Neural cell (in vitro differentiated cells): ENCODE results near the gene RAB5B. TPM values are rescaled to one million over a fixed set of nuclear protein-coding genes. Genes with fewer than 3 reads are reported as not detected.

Experiments used
- H2AFZ ChIP-seq: fragments of 200-600, 300-800 bp; sonication (generic), shearing (Covaris generic); 2 replicates; pipeline ENCODE4 v1.6.0; 2014; ENCODE audit warnings: low read depth, mild to moderate bottlenecking, antibody characterized with exemption, low read length, moderate library complexity
- H3F3A ChIP-seq: fragments of 200-600 bp; shearing (Covaris generic); 2 replicates; pipeline ENCODE4 v1.6.1; 2016; ENCODE audit warnings: mild to moderate bottlenecking, moderate library complexity, mixed read lengths, antibody characterized with exemption, low read length; ENCODE audit not compliant: insufficient read depth, poor library complexity, severe bottlenecking
- H3K27ac ChIP-seq: fragments of 200-600, 300-800 bp; sonication (generic), shearing (Covaris generic); 2 replicates; pipeline ENCODE4 v1.5.1; 2014; ENCODE audit warnings: mild to moderate bottlenecking, low read length, moderate library complexity
- H3K27me3 ChIP-seq: fragments of 300-800, 200-600 bp; sonication (generic), shearing (Covaris generic); 2 replicates; pipeline ENCODE4 v1.6.0; 2014; ENCODE audit warnings: mild to moderate bottlenecking, low read depth, low read length, moderate library complexity; ENCODE audit not compliant: insufficient read depth
- H3K36me3 ChIP-seq: fragments of 300-800, 200-600 bp; sonication (generic), shearing (Covaris generic); 2 replicates; pipeline ENCODE4 v1.5.1; 2014; ENCODE audit warnings: mild to moderate bottlenecking, antibody characterized with exemption, low read length, moderate library complexity; ENCODE audit not compliant: insufficient read depth
- H3K4me2 ChIP-seq: fragments of 300-800, 200-600 bp; sonication (generic), shearing (Covaris generic); 2 replicates; pipeline ENCODE4 v1.6.0; 2014; ENCODE audit warnings: mild to moderate bottlenecking, low read length
- H3K4me3 ChIP-seq: fragments of 300-800, 200-600 bp; sonication (generic), shearing (Covaris generic); 2 replicates; pipeline ENCODE4 v1.5.1; 2014; ENCODE audit warnings: mild to moderate bottlenecking, low read length, moderate library complexity
- H3K79me2 ChIP-seq: fragments of 200-600 bp; shearing (Covaris generic); replicated peaks from 2 replicates; pipeline ENCODE4 v1.6.0; 2014; ENCODE audit warnings: mild to moderate bottlenecking, low read length, moderate library complexity; ENCODE audit not compliant: insufficient read depth
- H3K9ac ChIP-seq: fragments of 300-800, 200-600 bp; sonication (generic), shearing (Covaris generic); 2 replicates; pipeline ENCODE4 v1.6.1; 2016; ENCODE audit warnings: mild to moderate bottlenecking, low read length, mixed read lengths
- H3K9me2 ChIP-seq: fragments of 200-600 bp; shearing (Covaris generic); 2 replicates; pipeline ENCODE4 v1.6.1; 2016; ENCODE audit warnings: mild to moderate bottlenecking, low read length, mixed read lengths; ENCODE audit not compliant: insufficient read depth
- H3K9me3 ChIP-seq: fragments of 200-600, 300-800 bp; sonication (generic), shearing (Covaris generic); 2 replicates; pipeline ENCODE4 v1.6.1; 2016; ENCODE audit warnings: mild to moderate bottlenecking, mixed run types, low read length, moderate library complexity, mixed read lengths
- H4K20me1 ChIP-seq: fragments of 200-600 bp; shearing (Covaris generic); 2 replicates; pipeline ENCODE4 v1.6.1; 2016; ENCODE audit warnings: mild to moderate bottlenecking, mixed run types; ENCODE audit not compliant: insufficient read depth
- EP300 ChIP-seq: fragments of 450-650 bp; conservative IDR thresholded peaks from 2 replicates; pipeline ENCODE4 v1.6.1; 2014; ENCODE audit warnings: antibody characterized with exemption, mild to moderate bottlenecking, moderate library complexity; ENCODE audit not compliant: poor library complexity, severe bottlenecking
- EZH2 ChIP-seq: fragments of 200-600, 300-800 bp; shearing (Covaris generic), sonication (generic); IDR thresholded peaks from 2 replicates; pipeline ENCODE4 v1.6.1; 2014; ENCODE audit warnings: antibody characterized with exemption, low read length, borderline replicate concordance, mild to moderate bottlenecking; ENCODE audit not compliant: insufficient read depth, poor library complexity, severe bottlenecking
- MXI1 ChIP-seq: fragments of 450-650 bp; conservative IDR thresholded peaks from 2 replicates; pipeline ENCODE4 v1.6.1; 2014; ENCODE audit warnings: antibody characterized with exemption, mild to moderate bottlenecking; ENCODE audit not compliant: poor library complexity, severe bottlenecking
- POLR2AphosphoS5 ChIP-seq: IDR thresholded peaks from 2 replicates; pipeline ENCODE4 v1.6.1; 2012
- RAD21 ChIP-seq: fragments of 450-650 bp; conservative IDR thresholded peaks from 2 replicates; pipeline ENCODE4 v1.6.1; 2014; ENCODE audit warnings: antibody characterized with exemption, mild to moderate bottlenecking, moderate library complexity
- REST ChIP-seq: IDR thresholded peaks from 2 replicates; pipeline ENCODE4 v1.6.1; 2012; ENCODE audit warnings: borderline replicate concordance
- SMC3 ChIP-seq: fragments of 450-650 bp; conservative IDR thresholded peaks from 2 replicates; pipeline ENCODE4 v1.6.1; 2014; ENCODE audit warnings: antibody characterized with exemption, mild to moderate bottlenecking, moderate library complexity; ENCODE audit not compliant: poor library complexity
- TAF1 ChIP-seq: IDR thresholded peaks from 2 replicates; pipeline ENCODE4 v1.6.1; 2012; ENCODE audit warnings: low read depth
- polyA plus RNA-seq: library from polyadenylated mRNA; depleted of rRNA; stranded (reverse); fragments of >200 nt; gene quantifications from 2 replicates; pipeline ENCODE4 v1.2.3, GENCODE V29; 2014
- TF ChIP-seq, protein P1 (sequence below): fragments of 450-650 bp; IDR thresholded peaks from 2 replicates; pipeline ENCODE4 v1.5.1; 2014; ENCODE audit warnings: antibody characterized with exemption, mild to moderate bottlenecking, moderate library complexity; ENCODE audit not compliant: poor library complexity, severe bottlenecking

Gene RAB5B
- polyA plus RNA-seq, 1 donor from 2014 or later = 39.6 TPM

GRCh38 chr12:56029166-56029519 lies 55.3 kb downstream of the RAB5B start:
- TF ChIP-seq SMC3 = no peak
- TF ChIP-seq EZH2 = no peak
- no peak for TF ChIP-seq POLR2AphosphoS5
- TF ChIP-seq, protein P1, sequence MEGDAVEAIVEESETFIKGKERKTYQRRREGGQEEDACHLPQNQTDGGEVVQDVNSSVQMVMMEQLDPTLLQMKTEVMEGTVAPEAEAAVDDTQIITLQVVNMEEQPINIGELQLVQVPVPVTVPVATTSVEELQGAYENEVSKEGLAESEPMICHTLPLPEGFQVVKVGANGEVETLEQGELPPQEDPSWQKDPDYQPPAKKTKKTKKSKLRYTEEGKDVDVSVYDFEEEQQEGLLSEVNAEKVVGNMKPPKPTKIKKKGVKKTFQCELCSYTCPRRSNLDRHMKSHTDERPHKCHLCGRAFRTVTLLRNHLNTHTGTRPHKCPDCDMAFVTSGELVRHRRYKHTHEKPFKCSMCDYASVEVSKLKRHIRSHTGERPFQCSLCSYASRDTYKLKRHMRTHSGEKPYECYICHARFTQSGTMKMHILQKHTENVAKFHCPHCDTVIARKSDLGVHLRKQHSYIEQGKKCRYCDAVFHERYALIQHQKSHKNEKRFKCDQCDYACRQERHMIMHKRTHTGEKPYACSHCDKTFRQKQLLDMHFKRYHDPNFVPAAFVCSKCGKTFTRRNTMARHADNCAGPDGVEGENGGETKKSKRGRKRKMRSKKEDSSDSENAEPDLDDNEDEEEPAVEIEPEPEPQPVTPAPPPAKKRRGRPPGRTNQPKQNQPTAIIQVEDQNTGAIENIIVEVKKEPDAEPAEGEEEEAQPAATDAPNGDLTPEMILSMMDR = no peak
- no peak for TF ChIP-seq REST
- TF ChIP-seq TAF1 = no peak
- no peak for TF ChIP-seq RAD21
- no peak for TF ChIP-seq MXI1
- TF ChIP-seq EP300 = no peak
- Histone ChIP-seq H3K27ac (no peak overlapping the region), H3K9me3 (no peaks in the 10 kb centered on the region)

DNA sequence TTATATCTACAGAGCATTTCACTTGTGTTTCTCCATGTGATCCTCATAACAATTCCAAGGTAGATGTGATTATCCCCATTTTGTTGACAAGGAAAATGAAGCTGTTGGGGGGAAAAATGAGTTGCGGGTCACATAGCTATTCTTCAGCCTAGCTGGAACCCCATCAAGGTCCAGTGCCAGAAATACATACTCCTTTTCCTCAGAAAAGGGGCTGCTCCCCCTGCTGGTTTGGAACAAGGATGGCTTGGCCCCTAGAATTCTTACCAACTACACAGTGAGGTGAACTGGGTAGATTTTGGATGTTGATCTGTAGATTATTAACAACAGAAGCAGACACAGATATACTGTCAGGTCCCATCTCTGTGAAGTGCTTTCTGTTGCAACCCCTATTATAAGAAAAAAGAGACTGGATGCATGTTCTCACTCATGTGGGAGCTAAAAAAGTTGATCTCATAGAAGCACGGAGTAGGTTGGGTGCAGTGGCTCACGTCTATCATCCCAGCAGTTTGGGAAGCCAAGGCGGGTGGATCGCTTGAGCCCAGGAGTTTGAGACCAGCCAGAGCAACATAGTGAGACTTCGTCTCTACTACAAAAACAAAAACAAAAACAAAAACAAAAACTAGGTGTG lies 55.9 kb downstream of the RAB5B start:
- Histone ChIP-seq H3K79me2 (peaks cover 4% of the 10 kb centered on the region), H4K20me1 (no peaks in the 10 kb centered on the region), H3K27me3 (no peaks in the 10 kb centered on the region), H3K9ac (no peak overlapping the region), H3K4me2 (no peak overlapping the region), H3K36me3 (peaks cover 11% of the 10 kb centered on the region), H3K9me2 (no peaks in the 10 kb centered on the region), H2AFZ (no peak overlapping the region), H3K4me3 (no peak overlapping the region), H3K9me3 (no peaks in the 10 kb centered on the region), H3K27ac (no peak overlapping the region), H3F3A (no peaks in the 10 kb centered on the region)
- peak; percentile 63 for TF ChIP-seq RAD21
- TF ChIP-seq TAF1 = no peak
- no peak for TF ChIP-seq REST
- no peak for TF ChIP-seq POLR2AphosphoS5
- no peak for TF ChIP-seq MXI1
- TF ChIP-seq SMC3 = peak; percentile 75
- TF ChIP-seq, protein P1 = peak; percentile 64
- no peak for TF ChIP-seq EZH2
- no peak for TF ChIP-seq EP300

More at GRCh38 chr12:56029166-56029519, 55.3 kb downstream of the RAB5B start:
- Histone ChIP-seq H3K9ac (no peak overlapping the region), H3K9me2 (no peaks in the 10 kb centered on the region), H2AFZ (no peak overlapping the region), H3K4me2 (no peak overlapping the region), H4K20me1 (no peaks in the 10 kb centered on the region), H3K36me3 (peaks cover 11% of the 10 kb centered on the region), H3K27me3 (no peaks in the 10 kb centered on the region), H3K4me3 (no peak overlapping the region), H3F3A (no peaks in the 10 kb centered on the region), H3K79me2 (peaks cover 11% of the 10 kb centered on the region)
